Measurements from ENCODE around the gene FAM3B. TPM values are rescaled to one million over a fixed set of nuclear protein-coding genes. Genes with fewer than 3 reads are reported as not detected.
A peak's percentile ranks its signal among the peaks of the same experiment; 100 is the strongest.

The FAM3B gene
- total RNA-seq, 2 donors from 2014 or later: 2.1 to 3.1 TPM

DNA sequence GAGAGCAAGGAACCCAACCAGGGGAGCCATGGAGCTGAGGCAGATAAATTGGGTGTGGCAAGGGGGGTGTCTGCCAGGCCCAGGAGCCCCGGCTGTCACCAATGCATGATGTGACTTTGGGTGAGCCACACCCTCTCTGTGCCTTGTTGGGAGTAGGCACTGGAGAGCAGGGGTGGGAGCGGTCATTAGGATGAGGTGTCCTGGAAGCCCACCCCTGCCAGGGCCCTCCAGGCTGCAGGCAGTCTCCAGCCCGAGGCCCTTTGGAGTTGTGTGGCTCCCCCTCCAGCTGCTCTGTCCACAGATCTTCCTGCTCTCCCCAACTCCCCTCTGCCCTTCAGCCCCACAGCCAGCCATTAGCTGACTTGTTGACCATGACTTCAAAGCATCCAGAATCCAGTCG is 56.7 kb downstream of the FAM3B start:
- WGBS, 2 experiments (ENCODE audit: insufficient coverage in 1 of 2, insufficient read length in 1 of 2): 69 to 75% methylated on average over 4 of the region's 4 CpGs
- H3K4me3 ChIP-seq (ENCODE audit: low read length): no peak overlapping the region
- no peaks in the 10 kb centered on the region for H3K27me3 ChIP-seq (ENCODE audit: control insufficient read depth, insufficient read depth, low read length, poor library complexity, severe bottlenecking)
- Mint-ChIP-seq H3K36me3 (ENCODE audit: low read depth) (no peaks in the 10 kb centered on the region), H3K4me1 (peaks cover 4% of the 10 kb centered on the region), H3K27me3 (ENCODE audit: insufficient read depth) (peaks cover 6% of the 10 kb centered on the region), H3K9me3 (no peaks in the 10 kb centered on the region), H3K4me3 (no peak overlapping the region), H3K27ac (no peak overlapping the region)
- DNase-seq: peak; percentile 22
- H3K9me3 ChIP-seq (ENCODE audit: control insufficient read depth, low read length): no peaks in the 10 kb centered on the region
- H3K36me3 ChIP-seq (ENCODE audit: control insufficient read depth, insufficient read depth, low read length): no peaks in the 10 kb centered on the region
- TF ChIP-seq, protein P1, sequence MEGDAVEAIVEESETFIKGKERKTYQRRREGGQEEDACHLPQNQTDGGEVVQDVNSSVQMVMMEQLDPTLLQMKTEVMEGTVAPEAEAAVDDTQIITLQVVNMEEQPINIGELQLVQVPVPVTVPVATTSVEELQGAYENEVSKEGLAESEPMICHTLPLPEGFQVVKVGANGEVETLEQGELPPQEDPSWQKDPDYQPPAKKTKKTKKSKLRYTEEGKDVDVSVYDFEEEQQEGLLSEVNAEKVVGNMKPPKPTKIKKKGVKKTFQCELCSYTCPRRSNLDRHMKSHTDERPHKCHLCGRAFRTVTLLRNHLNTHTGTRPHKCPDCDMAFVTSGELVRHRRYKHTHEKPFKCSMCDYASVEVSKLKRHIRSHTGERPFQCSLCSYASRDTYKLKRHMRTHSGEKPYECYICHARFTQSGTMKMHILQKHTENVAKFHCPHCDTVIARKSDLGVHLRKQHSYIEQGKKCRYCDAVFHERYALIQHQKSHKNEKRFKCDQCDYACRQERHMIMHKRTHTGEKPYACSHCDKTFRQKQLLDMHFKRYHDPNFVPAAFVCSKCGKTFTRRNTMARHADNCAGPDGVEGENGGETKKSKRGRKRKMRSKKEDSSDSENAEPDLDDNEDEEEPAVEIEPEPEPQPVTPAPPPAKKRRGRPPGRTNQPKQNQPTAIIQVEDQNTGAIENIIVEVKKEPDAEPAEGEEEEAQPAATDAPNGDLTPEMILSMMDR (conservative IDR thresholded peaks at IDR 0.05): no peak
- H3K27ac ChIP-seq (ENCODE audit: low read depth, low read length): no peak overlapping the region
- H3K4me1 ChIP-seq (ENCODE audit: control insufficient read depth, insufficient read depth, low read length): peaks cover 7% of the 10 kb centered on the region
- no peak overlapping the region for H3K9ac ChIP-seq (ENCODE audit: extremely low read depth, low read length, poor library complexity, severe bottlenecking)

GRCh38 chr21:41373763-41374162 is 57.2 kb downstream of the FAM3B start:
- peaks cover 4% of the 10 kb centered on the region for H3K4me1 Mint-ChIP-seq

GRCh38 chr21:41374177-41374712 is 57.6 kb downstream of the FAM3B start:
- Histone ChIP-seq H3K36me3 (ENCODE audit: control insufficient read depth, insufficient read depth, low read length) (no peaks in the 10 kb centered on the region), H3K27me3 (ENCODE audit: control insufficient read depth, insufficient read depth, low read length, poor library complexity, severe bottlenecking) (no peaks in the 10 kb centered on the region), H3K9me3 (ENCODE audit: control insufficient read depth, low read length) (no peaks in the 10 kb centered on the region), H3K27ac (ENCODE audit: low read depth, low read length) (no peak overlapping the region), H3K4me1 (ENCODE audit: control insufficient read depth, insufficient read depth, low read length) (peaks cover 7% of the 10 kb centered on the region), H3K4me3 (ENCODE audit: low read length) (no peak overlapping the region), H3K9ac (ENCODE audit: extremely low read depth, low read length, poor library complexity, severe bottlenecking) (no peak overlapping the region)
- Mint-ChIP-seq H3K27me3 (ENCODE audit: insufficient read depth) (peaks cover 4% of the 10 kb centered on the region), H3K36me3 (ENCODE audit: low read depth) (no peaks in the 10 kb centered on the region), H3K9me3 (no peaks in the 10 kb centered on the region), H3K4me1 (peaks cover 3% of the 10 kb centered on the region), H3K4me3 (no peak overlapping the region), H3K27ac (no peak overlapping the region)
- peak; percentile 17 for DNase-seq
- WGBS, 2 experiments (ENCODE audit: insufficient coverage in 1 of 2, insufficient read length in 1 of 2): 80 to 96% methylated on average over 7 to 14 of the region's 14 CpGs
- TF ChIP-seq, protein P1 (conservative IDR thresholded peaks at IDR 0.05): no peak

More at GRCh38 chr21:41373763-41374162, 57.2 kb downstream of the FAM3B start:
- Histone ChIP-seq H3K4me1 (ENCODE audit: control insufficient read depth, insufficient read depth, low read length) (peaks cover 7% of the 10 kb centered on the region), H3K9me3 (ENCODE audit: control insufficient read depth, low read length) (no peaks in the 10 kb centered on the region), H3K36me3 (ENCODE audit: control insufficient read depth, insufficient read depth, low read length) (no peaks in the 10 kb centered on the region), H3K27me3 (ENCODE audit: control insufficient read depth, insufficient read depth, low read length, poor library complexity, severe bottlenecking) (no peaks in the 10 kb centered on the region), H3K27ac (ENCODE audit: low read depth, low read length) (no peak overlapping the region), H3K4me3 (ENCODE audit: low read length) (no peak overlapping the region), H3K9ac (ENCODE audit: extremely low read depth, low read length, poor library complexity, severe bottlenecking) (no peak overlapping the region)
- peak; percentile 21 for DNase-seq
- no peaks in the 10 kb centered on the region for H3K9me3 Mint-ChIP-seq
- H3K36me3 Mint-ChIP-seq (ENCODE audit: low read depth): no peaks in the 10 kb centered on the region
- H3K27me3 Mint-ChIP-seq (ENCODE audit: insufficient read depth): peaks cover 4% of the 10 kb centered on the region
- no peak overlapping the region for H3K4me3 Mint-ChIP-seq
- H3K27ac Mint-ChIP-seq: no peak overlapping the region
- TF ChIP-seq, protein P1 (conservative IDR thresholded peaks at IDR 0.05): no peak
- 94 to 100% methylated on average over 2 to 8 of the region's 8 CpGs for whole genome bisulfite sequencing, 2 experiments (ENCODE audit: insufficient coverage in 1 of 2, insufficient read length in 1 of 2)
